Vagina (tissue), 2 donors: ENCODE measurements around the gene LTA4H. TPM values are rescaled to one million over a fixed set of nuclear protein-coding genes. Genes with fewer than 3 reads are reported as not detected.

Source experiments
- DNase-seq, 2 donors: peaks; one replicate each; pipeline ENCODE4 v3.0.0-alpha.2; 2017; ENCODE audit errors: extremely low spot score in 2 of 2
- H3K27ac ChIP-seq: fragments of 200-600 bp; sonication (generic); one replicate; pipeline ENCODE4 v1.5.1; 2019
- H3K27me3 ChIP-seq: fragments of 200-600 bp; sonication (generic); one replicate; pipeline ENCODE4 v1.5.1; 2019
- H3K36me3 ChIP-seq, 2 donors: fragments of 200-600 bp; sonication (generic); one replicate each; pipeline ENCODE4 v1.5.1; 2017 to 2019
- H3K4me1 ChIP-seq: fragments of 200-600 bp; sonication (generic); one replicate; pipeline ENCODE4 v1.5.1; 2019
- H3K4me3 ChIP-seq, 2 donors: fragments of 200-600 bp; sonication (generic); 1 replicate in 1 of 2; 2 replicates in 1 of 2; pipeline ENCODE4 v1.5.1; 2016 to 2019
- H3K9me3 ChIP-seq: fragments of 200-600 bp; sonication (generic); one replicate; pipeline ENCODE4 v1.5.1; 2019
- CTCF ChIP-seq, 3 experiments: fragments of 450-650 bp in 2 of 3; fragments of 200-600 bp in 1 of 3; sonication (generic) in 1 of 3; IDR thresholded peaks; one replicate each; pipeline ENCODE4 v1.5.1; 2017 to 2019; ENCODE audit warnings: antibody characterized with exemption in 3 of 3, mild to moderate bottlenecking in 2 of 3, moderate library complexity in 2 of 3
- POLR2A ChIP-seq, 2 donors: fragments of 450-650 bp; IDR thresholded peaks; one replicate each; pipeline ENCODE4 v1.6.1; 2017; ENCODE audit warnings: antibody characterized with exemption in 2 of 2, mild to moderate bottlenecking in 2 of 2, moderate library complexity in 2 of 2
- POLR2AphosphoS5 ChIP-seq, 2 donors: sonication (generic); formaldehyde crosslinking; IDR thresholded peaks; one replicate each; pipeline ENCODE4 v1.9.0; 2017; ENCODE audit warnings: antibody characterized with exemption in 2 of 2, mild to moderate bottlenecking in 2 of 2, low read depth in 1 of 2; ENCODE audit not compliant: insufficient read depth in 1 of 2
- intact Hi-C: fragments of 100-400 bp; cut with DNase I; formaldehyde crosslinking; loops from one replicate; pipeline ENCODE4 v1.15.1; 2023
- total RNA-seq: library from RNA; depleted of rRNA; stranded (reverse); fragments of >200 nt; gene quantifications from one replicate; pipeline ENCODE4 v1.2.3, GENCODE V29; 2016

Gene LTA4H
- total RNA-seq, 1 donor from 2014 or later: 71.5 TPM

DNA sequence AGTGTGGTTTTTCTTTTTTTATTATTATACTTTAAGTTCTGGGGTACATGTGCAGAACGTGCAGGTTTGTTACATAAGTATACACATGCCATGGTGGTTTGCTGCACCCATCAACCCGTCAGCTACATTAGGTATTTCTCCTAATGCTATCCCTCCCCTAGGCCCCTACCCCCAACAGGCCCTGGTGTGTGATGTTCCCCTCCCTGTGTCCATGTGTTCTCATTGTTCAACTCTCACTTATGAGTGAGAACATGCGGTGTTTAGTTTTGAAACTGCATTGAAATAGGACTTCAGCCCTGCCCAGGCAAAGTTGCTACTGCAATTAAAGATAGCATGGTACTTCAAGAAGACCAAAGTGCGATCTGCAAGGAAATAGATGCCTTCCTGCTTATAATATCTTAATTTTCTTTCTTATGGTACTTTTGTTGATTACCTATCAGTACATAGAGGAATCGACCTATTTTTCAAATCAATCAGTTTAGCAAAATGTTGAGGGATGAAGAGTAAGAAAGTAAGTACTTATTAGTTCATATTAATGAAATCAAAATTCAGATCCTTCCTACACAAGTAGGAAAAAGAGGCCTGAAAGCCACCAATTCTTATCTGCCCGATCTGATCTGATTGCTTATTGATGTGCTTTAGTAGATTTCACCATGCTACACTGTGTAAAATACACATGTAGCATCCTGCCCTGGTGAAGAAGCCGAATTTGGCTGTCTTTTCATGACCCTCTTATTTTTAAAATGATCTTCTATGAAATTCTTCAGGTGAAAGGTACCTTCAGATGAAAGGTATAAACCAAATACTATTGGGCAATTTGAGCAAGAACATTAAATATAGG lies 1.6 kb downstream of the LTA4H start:
- no peak for DNase-seq
- no peaks in the 10 kb centered on the region for H3K9me3 ChIP-seq
- H3K27ac ChIP-seq: no peak overlapping the region
- H3K36me3 ChIP-seq: no peaks in the 10 kb centered on the region
- intact Hi-C loops: no loop called here
- H3K27me3 ChIP-seq: no peaks in the 10 kb centered on the region
- H3K4me1 ChIP-seq: peaks cover 26% of the 10 kb centered on the region
- H3K4me3 ChIP-seq: no peak overlapping the region
- no peak for TF ChIP-seq CTCF (IDR thresholded peaks at IDR 0.05)
- no peak for TF ChIP-seq POLR2AphosphoS5 (IDR thresholded peaks at IDR 0.05; ENCODE audit: insufficient read depth in 1 of 2, low read depth in 1 of 2)
- no peak for TF ChIP-seq POLR2A (IDR thresholded peaks at IDR 0.05)

- Histone ChIP-seq H3K4me3 (no peak overlapping the region), H3K9me3 (no peaks in the 10 kb centered on the region), H3K27me3 (no peaks in the 10 kb centered on the region), H3K36me3 (peaks cover 0 to 18% of the 10 kb centered on the region in 2 donors), H3K27ac (no peak overlapping the region), H3K4me1 (peaks cover 26% of the 10 kb centered on the region)
- no peak for DNase-seq
- intact Hi-C loops: no loop called here
- no peak for TF ChIP-seq POLR2A (IDR thresholded peaks at IDR 0.05)
- no peak for TF ChIP-seq POLR2AphosphoS5 (IDR thresholded peaks at IDR 0.05; ENCODE audit: insufficient read depth in 1 of 2, low read depth in 1 of 2)
- no peak for TF ChIP-seq CTCF (IDR thresholded peaks at IDR 0.05)
These were observed 5.6 kb downstream of the LTA4H start for GRCh38 chr12:96029826-96030225.

GRCh38 chr12:96028538-96028937 lies 6.8 kb downstream of the LTA4H start:
- no peaks in the 10 kb centered on the region for H3K27me3 ChIP-seq
- no peak for TF ChIP-seq POLR2A (IDR thresholded peaks at IDR 0.05)
- H3K27ac ChIP-seq: no peak overlapping the region
- H3K9me3 ChIP-seq: no peaks in the 10 kb centered on the region
- no peak overlapping the region for H3K4me3 ChIP-seq
- H3K36me3 ChIP-seq: peaks cover 0 to 28% of the 10 kb centered on the region in 2 donors
- H3K4me1 ChIP-seq: peaks cover 13% of the 10 kb centered on the region
- intact Hi-C loops: no loop called here
- DNase-seq: no peak

- H3K27me3 ChIP-seq: no peaks in the 10 kb centered on the region
- DNase-seq: no peak
- no peak overlapping the region for H3K4me3 ChIP-seq
- H3K27ac ChIP-seq: no peak overlapping the region
- H3K9me3 ChIP-seq: no peaks in the 10 kb centered on the region
- no peaks in the 10 kb centered on the region for H3K4me1 ChIP-seq
- peaks cover 0 to 50% of the 10 kb centered on the region in 2 donors for H3K36me3 ChIP-seq
- no peak for TF ChIP-seq POLR2AphosphoS5 (IDR thresholded peaks at IDR 0.05; ENCODE audit: insufficient read depth in 1 of 2, low read depth in 1 of 2)
- TF ChIP-seq CTCF (IDR thresholded peaks at IDR 0.05): no peak
- TF ChIP-seq POLR2A (IDR thresholded peaks at IDR 0.05): no peak
- intact Hi-C loops: no loop called here
These were observed 9.1 kb downstream of the LTA4H start for GRCh38 chr12:96026331-96026730.

DNA sequence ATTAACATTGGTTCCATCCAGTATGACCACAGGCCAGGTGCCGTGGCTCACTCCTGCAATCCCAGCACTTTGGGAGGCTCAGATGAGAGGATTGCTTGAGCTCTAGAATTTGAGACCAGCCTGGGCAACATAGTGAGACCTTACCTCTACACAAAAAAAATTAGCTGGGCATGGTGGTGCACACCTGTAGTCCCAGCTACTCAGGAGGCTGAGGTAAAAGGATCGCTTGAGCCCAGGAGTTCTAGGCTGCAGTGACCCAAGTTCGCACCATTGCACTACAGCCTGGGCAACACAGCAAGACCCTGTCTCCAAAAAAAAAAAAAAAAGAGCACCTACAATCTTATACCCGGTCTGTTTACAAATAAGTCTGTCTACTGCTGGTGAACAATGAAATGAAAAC lies 9.9 kb downstream of the LTA4H start:
- DNase-seq: no peak
- Histone ChIP-seq H3K4me3 (no peak overlapping the region), H3K9me3 (no peaks in the 10 kb centered on the region), H3K36me3 (peaks cover 0 to 53% of the 10 kb centered on the region in 2 donors), H3K27me3 (no peaks in the 10 kb centered on the region), H3K27ac (no peak overlapping the region), H3K4me1 (no peaks in the 10 kb centered on the region)
- no peak for TF ChIP-seq POLR2AphosphoS5 (IDR thresholded peaks at IDR 0.05; ENCODE audit: insufficient read depth in 1 of 2, low read depth in 1 of 2)
- no peak for TF ChIP-seq POLR2A (IDR thresholded peaks at IDR 0.05)
- TF ChIP-seq CTCF (IDR thresholded peaks at IDR 0.05): no peak
- intact Hi-C loops: no loop called here
